ENCODE results near the gene MYH3. TPM values are rescaled to one million over a fixed set of nuclear protein-coding genes. Genes with fewer than 3 reads are reported as not detected.

Gene MYH3
- total and polyA plus RNA-seq, 10 of the 15 experiments (the other 5 are each of a cell fraction or from before 2014, with no cell fraction given), result 0.14 to 1.4 (median 0.71) TPM

DNA sequence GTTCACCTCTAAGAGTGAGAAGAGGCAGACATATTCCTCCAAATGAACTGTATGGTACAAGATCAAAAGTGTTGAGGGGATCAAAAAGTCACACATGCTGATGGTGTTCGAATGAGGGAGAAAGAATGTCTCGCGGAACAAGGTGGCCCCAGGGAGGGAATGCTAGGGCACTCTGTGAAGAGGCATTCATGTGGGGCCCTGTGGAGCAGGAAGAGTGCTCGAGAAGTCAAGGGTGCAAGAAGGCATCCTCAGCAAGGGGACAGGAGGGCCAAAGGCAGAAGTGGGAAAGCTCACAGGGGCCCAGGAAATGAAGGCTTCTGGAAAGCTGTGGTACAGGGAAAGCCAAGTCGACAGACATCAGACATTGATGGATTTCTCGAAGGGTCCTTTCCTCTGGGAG lies 6.1 kb upstream of the MYH3 start:
- H3K4me2 ChIP-seq (ENCODE audit: control insufficient read depth, insufficient read depth), result no peak overlapping the region
- no peak overlapping the region for H3K4me3 ChIP-seq
- no peak for TF ChIP-seq PML (IDR thresholded peaks at IDR 0.05; ENCODE audit: low read length)
- TF ChIP-seq SREBF1 (IDR thresholded peaks at IDR 0.05; ENCODE audit: low read length), result no peak
- no peak for TF ChIP-seq EZH2 (IDR thresholded peaks at IDR 0.05; ENCODE audit: borderline replicate concordance, control insufficient read depth, low read depth, low read length)
- no peak for TF ChIP-seq MEF2A (IDR thresholded peaks at IDR 0.05; ENCODE audit: insufficient read depth, low read depth, low read length)
- TF ChIP-seq BRCA1 (IDR thresholded peaks at IDR 0.05; ENCODE audit: low read depth, low read length), result no peak
- TF ChIP-seq, protein P1, sequence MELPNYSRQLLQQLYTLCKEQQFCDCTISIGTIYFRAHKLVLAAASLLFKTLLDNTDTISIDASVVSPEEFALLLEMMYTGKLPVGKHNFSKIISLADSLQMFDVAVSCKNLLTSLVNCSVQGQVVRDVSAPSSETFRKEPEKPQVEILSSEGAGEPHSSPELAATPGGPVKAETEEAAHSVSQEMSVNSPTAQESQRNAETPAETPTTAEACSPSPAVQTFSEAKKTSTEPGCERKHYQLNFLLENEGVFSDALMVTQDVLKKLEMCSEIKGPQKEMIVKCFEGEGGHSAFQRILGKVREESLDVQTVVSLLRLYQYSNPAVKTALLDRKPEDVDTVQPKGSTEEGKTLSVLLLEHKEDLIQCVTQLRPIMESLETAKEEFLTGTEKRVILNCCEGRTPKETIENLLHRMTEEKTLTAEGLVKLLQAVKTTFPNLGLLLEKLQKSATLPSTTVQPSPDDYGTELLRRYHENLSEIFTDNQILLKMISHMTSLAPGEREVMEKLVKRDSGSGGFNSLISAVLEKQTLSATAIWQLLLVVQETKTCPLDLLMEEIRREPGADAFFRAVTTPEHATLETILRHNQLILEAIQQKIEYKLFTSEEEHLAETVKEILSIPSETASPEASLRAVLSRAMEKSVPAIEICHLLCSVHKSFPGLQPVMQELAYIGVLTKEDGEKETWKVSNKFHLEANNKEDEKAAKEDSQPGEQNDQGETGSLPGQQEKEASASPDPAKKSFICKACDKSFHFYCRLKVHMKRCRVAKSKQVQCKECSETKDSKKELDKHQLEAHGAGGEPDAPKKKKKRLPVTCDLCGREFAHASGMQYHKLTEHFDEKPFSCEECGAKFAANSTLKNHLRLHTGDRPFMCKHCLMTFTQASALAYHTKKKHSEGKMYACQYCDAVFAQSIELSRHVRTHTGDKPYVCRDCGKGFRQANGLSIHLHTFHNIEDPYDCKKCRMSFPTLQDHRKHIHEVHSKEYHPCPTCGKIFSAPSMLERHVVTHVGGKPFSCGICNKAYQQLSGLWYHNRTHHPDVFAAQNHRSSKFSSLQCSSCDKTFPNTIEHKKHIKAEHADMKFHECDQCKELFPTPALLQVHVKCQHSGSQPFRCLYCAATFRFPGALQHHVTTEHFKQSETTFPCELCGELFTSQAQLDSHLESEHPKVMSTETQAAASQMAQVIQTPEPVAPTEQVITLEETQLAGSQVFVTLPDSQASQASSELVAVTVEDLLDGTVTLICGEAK (IDR thresholded peaks at IDR 0.05; ENCODE audit: borderline replicate concordance), result no peak
- TF ChIP-seq CHD4 (IDR thresholded peaks at IDR 0.05), result no peak
- no peak for TF ChIP-seq NRF1 (conservative IDR thresholded peaks at IDR 0.05; ENCODE audit: low read depth, low read length)
- TF ChIP-seq MXI1 (IDR thresholded peaks at IDR 0.05; ENCODE audit: low read depth, low read length), result no peak
- no peak for TF ChIP-seq ATF7 (IDR thresholded peaks at IDR 0.05; ENCODE audit: low read depth)
- TF ChIP-seq, protein P2, sequence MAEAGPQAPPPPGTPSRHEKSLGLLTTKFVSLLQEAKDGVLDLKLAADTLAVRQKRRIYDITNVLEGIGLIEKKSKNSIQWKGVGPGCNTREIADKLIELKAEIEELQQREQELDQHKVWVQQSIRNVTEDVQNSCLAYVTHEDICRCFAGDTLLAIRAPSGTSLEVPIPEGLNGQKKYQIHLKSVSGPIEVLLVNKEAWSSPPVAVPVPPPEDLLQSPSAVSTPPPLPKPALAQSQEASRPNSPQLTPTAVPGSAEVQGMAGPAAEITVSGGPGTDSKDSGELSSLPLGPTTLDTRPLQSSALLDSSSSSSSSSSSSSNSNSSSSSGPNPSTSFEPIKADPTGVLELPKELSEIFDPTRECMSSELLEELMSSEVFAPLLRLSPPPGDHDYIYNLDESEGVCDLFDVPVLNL (IDR thresholded peaks at IDR 0.05; ENCODE audit: low read depth, low read length), result no peak
- TF ChIP-seq LARP7 (IDR thresholded peaks at IDR 0.05), result no peak
- TF ChIP-seq IRF4 (IDR thresholded peaks at IDR 0.05; ENCODE audit: low read depth, low read length), result no peak
- TF ChIP-seq EED (IDR thresholded peaks at IDR 0.05; ENCODE audit: low read depth), result no peak
- TF ChIP-seq, protein P3, sequence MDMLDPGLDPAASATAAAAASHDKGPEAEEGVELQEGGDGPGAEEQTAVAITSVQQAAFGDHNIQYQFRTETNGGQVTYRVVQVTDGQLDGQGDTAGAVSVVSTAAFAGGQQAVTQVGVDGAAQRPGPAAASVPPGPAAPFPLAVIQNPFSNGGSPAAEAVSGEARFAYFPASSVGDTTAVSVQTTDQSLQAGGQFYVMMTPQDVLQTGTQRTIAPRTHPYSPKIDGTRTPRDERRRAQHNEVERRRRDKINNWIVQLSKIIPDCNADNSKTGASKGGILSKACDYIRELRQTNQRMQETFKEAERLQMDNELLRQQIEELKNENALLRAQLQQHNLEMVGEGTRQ (IDR thresholded peaks at IDR 0.05; ENCODE audit: borderline replicate concordance, low read depth, low read length), result no peak
- no peak for TF ChIP-seq SMC3 (IDR thresholded peaks at IDR 0.05; ENCODE audit: borderline replicate concordance, low read length)
- TF ChIP-seq MEF2B (IDR thresholded peaks at IDR 0.05; ENCODE audit: partially characterized antibody, poor library complexity, severe bottlenecking), result no peak
- TF ChIP-seq ZSCAN29 (IDR thresholded peaks at IDR 0.05), result no peak
- no peak for TF ChIP-seq SIN3A (IDR thresholded peaks at IDR 0.05; ENCODE audit: low read depth, low read length)
- TF ChIP-seq WRNIP1 (IDR thresholded peaks at IDR 0.05; ENCODE audit: borderline replicate concordance, low read depth, low read length), result no peak
- H3K9ac ChIP-seq (ENCODE audit: control insufficient read depth, insufficient read depth, low read length), result no peak overlapping the region
- DNase-seq (ENCODE audit: low read depth, low spot score), result no peak
- WGBS (ENCODE audit: insufficient coverage, insufficient replicate concordance, low lambda C conversion rate, missing lambda C conversion rate), result 72% methylated on average over 6 of the region's 6 CpGs
- BruUV-seq (replicated peaks), result no TSS peak
- H3K9me3 ChIP-seq (replicated peaks; ENCODE audit: control insufficient read depth, insufficient read depth, low read length), result no peaks in the 10 kb centered on the region
- H2AFZ ChIP-seq (ENCODE audit: control insufficient read depth, low read depth, low read length), result no peak overlapping the region
- no peak for ATAC-seq
- no peak for FAIRE-seq
- no peaks in the 10 kb centered on the region for H3K36me3 ChIP-seq (ENCODE audit: control insufficient read depth in 2 of 2, insufficient read depth in 2 of 2, low read length in 1 of 2)
- H3K27me3 ChIP-seq (replicated peaks in 1 of 2; ENCODE audit: control insufficient read depth in 2 of 2, insufficient read depth in 2 of 2, low read length in 1 of 2), result no peaks in the 10 kb centered on the region
- ChIA-PET POLR2A (no interaction called here), RAD21 (ENCODE audit: unreplicated experiment) (no interaction called here), SMC1A (ENCODE audit: uncharacterized antibody, unreplicated experiment) (no interaction called here), CTCF (interaction anchor here (0.9 to 1.8 kb wide), 2 partner anchors 16 to 46 kb away, joined by 3 to 4 read pairs; no protein-coding TSS in a partner anchor)
- no peaks in the 10 kb centered on the region for H3K79me2 ChIP-seq (ENCODE audit: control insufficient read depth, insufficient read depth, low read length)
- H3K4me1 ChIP-seq (ENCODE audit: control insufficient read depth, insufficient read depth, low read length), result no peaks in the 10 kb centered on the region
- H4K20me1 ChIP-seq (ENCODE audit: control insufficient read depth, insufficient read depth), result no peaks in the 10 kb centered on the region
- no peak overlapping the region for H3K27ac ChIP-seq (ENCODE audit: control insufficient read depth, insufficient read depth)
- in situ Hi-C loops (cut with MboI), result no loop called here
- intact Hi-C loops (cut with micrococcal nuclease; ENCODE audit: unreplicated experiment), result no loop called here

Measured in GM12878 (cell line).